SK-N-SH (cell line): ENCODE data around the gene CEACAM19. TPM values are rescaled to one million over a fixed set of nuclear protein-coding genes. Genes with fewer than 3 reads are reported as not detected.
A peak's percentile ranks its signal among the peaks of the same experiment; 100 is the strongest.

Experiments used
- CTCF ChIA-PET: fragments of 300-600, 350-600 bp; formaldehyde crosslinking; extraction: SDS; loops from one replicate; lab custom pipeline; 2021; lab: Yijun Ruan, JAX
- POLR2A ChIA-PET: fragments of 350-600 bp; sonication (Branson Sonifier 250); formaldehyde crosslinking; extraction: SDS; loops from one replicate; lab custom pipeline; 2020; ENCODE audit warnings: antibody characterized with exemption, inconsistent platforms; lab: Yijun Ruan, JAX
- DNase-seq: peaks from one replicate; pipeline ENCODE4 v3.0.0; 2012
- H2AFZ ChIP-seq: fragments of 200-600 bp; sonication (generic); 2 replicates; pipeline ENCODE4 v1.8.1; 2016; ENCODE audit warnings: antibody characterized with exemption, mild to moderate bottlenecking, low read depth
- H3F3A ChIP-seq: fragments of 200-600 bp; sonication (generic); replicated peaks from 2 replicates; pipeline ENCODE3; 2016; ENCODE audit warnings: antibody characterized with exemption, mild to moderate bottlenecking; ENCODE audit not compliant: insufficient read depth
- H3K27ac ChIP-seq, 2 experiments: fragments of 200-500 bp in 1 of 2; fragments of 200-600 bp in 1 of 2; sonication (Bioruptor generic) in 1 of 2; sonication (generic), shearing (Covaris generic) in 1 of 2; 2 replicates each; pipeline versions ENCODE4 v1.5.1 to v1.6.1; 2014 to 2016; ENCODE audit warnings: low read depth in 2 of 2, inconsistent platforms in 1 of 2, low read length in 1 of 2, mild to moderate bottlenecking in 1 of 2, mixed read lengths in 1 of 2
- H3K27me3 ChIP-seq: fragments of 200-600 bp; sonication (generic), shearing (Covaris generic); 2 replicates; pipeline ENCODE4 v1.6.1; 2016; ENCODE audit warnings: mixed run types; ENCODE audit not compliant: insufficient read depth
- H3K36me3 ChIP-seq, 2 experiments: fragments of 200-500 bp in 1 of 2; fragments of 200-600 bp in 1 of 2; sonication (Bioruptor generic) in 1 of 2; sonication (generic) in 1 of 2; replicated peaks in 1 of 2; 2 replicates each; pipeline versions ENCODE3 to v1.5.1; 2014 to 2016; ENCODE audit warnings: low read length in 1 of 2, mild to moderate bottlenecking in 1 of 2; ENCODE audit not compliant: insufficient read depth in 2 of 2, control insufficient read depth in 1 of 2
- H3K4me1 ChIP-seq, 2 experiments: fragments of 200-500 bp in 1 of 2; fragments of 200-600 bp in 1 of 2; sonication (Bioruptor generic) in 1 of 2; sonication (generic), shearing (Covaris generic) in 1 of 2; 2 replicates each; pipeline versions ENCODE4 v1.5.1 to v1.6.1; 2014 to 2016; ENCODE audit warnings: low read depth in 1 of 2, low read length in 1 of 2, mixed run types in 1 of 2; ENCODE audit not compliant: insufficient read depth in 2 of 2, control insufficient read depth in 1 of 2
- H3K4me2 ChIP-seq: fragments of 200-600 bp; sonication (generic), shearing (Covaris generic); 2 replicates; pipeline ENCODE4 v1.6.1; 2017; ENCODE audit warnings: mixed run types
- H3K4me3 ChIP-seq, 2 experiments: fragments of 200-500 bp in 1 of 2; fragments of 200-600 bp in 1 of 2; sonication (Bioruptor generic) in 1 of 2; sonication (generic), shearing (Covaris generic) in 1 of 2; 2 replicates each; pipeline versions ENCODE4 v1.5.1 to v1.8.1; 2014 to 2016; ENCODE audit warnings: low read depth in 2 of 2, inconsistent platforms in 1 of 2, low read length in 1 of 2, mild to moderate bottlenecking in 1 of 2, mixed read lengths in 1 of 2, moderate library complexity in 1 of 2
- H3K79me2 ChIP-seq: fragments of 200-600 bp; sonication (generic); 2 replicates; pipeline ENCODE4 v1.8.1; 2017; ENCODE audit warnings: mild to moderate bottlenecking; ENCODE audit not compliant: insufficient read depth
- H3K9ac ChIP-seq: fragments of 200-600 bp; sonication (generic); 2 replicates; pipeline ENCODE4 v1.6.1; 2017; ENCODE audit warnings: mixed run types
- H3K9me2 ChIP-seq: fragments of 200-600 bp; sonication (generic); 2 replicates; pipeline ENCODE4 v1.6.1; 2017; ENCODE audit warnings: mixed run types
- H3K9me3 ChIP-seq: fragments of 200-600 bp; sonication (generic); 2 replicates; pipeline ENCODE4 v1.6.1; 2017; ENCODE audit warnings: mixed run types, mild to moderate bottlenecking, moderate library complexity
- H4K20me1 ChIP-seq: fragments of 200-600 bp; sonication (generic); 2 replicates; pipeline ENCODE4 v1.6.1; 2017; ENCODE audit warnings: mild to moderate bottlenecking, mixed run types; ENCODE audit not compliant: insufficient read depth
- CHD2 ChIP-seq: fragments of 150-350 bp; IDR thresholded peaks from 2 replicates; pipeline ENCODE4 v1.6.1; 2018; ENCODE audit warnings: low read length; ENCODE audit not compliant: partially characterized antibody
- FOSL2 ChIP-seq: IDR thresholded peaks from 2 replicates; pipeline ENCODE4 v1.4.0; 2012; ENCODE audit warnings: low read depth, mild to moderate bottlenecking, moderate library complexity, borderline replicate concordance
- POLR2AphosphoS5 ChIP-seq: IDR thresholded peaks from 2 replicates; pipeline ENCODE4 v1.6.1; 2012; ENCODE audit warnings: low read depth, low read length
- RAD21 ChIP-seq: IDR thresholded peaks from 2 replicates; pipeline ENCODE4 v1.6.1; 2012; ENCODE audit warnings: mild to moderate bottlenecking, low read length
- RXRA ChIP-seq: IDR thresholded peaks from 2 replicates; pipeline ENCODE4 v1.4.0; 2012; ENCODE audit warnings: low read depth, mild to moderate bottlenecking, borderline replicate concordance
- SIN3A ChIP-seq: IDR thresholded peaks from 2 replicates; pipeline ENCODE4 v1.6.1; 2012; ENCODE audit warnings: low read depth, mild to moderate bottlenecking, low read length, moderate library complexity, borderline replicate concordance
- SMC3 ChIP-seq: IDR thresholded peaks from 2 replicates; pipeline ENCODE4 v1.6.1; 2012; ENCODE audit warnings: low read depth, low read length, improper control_type of control experiment
- TCF12 ChIP-seq: IDR thresholded peaks from 2 replicates; pipeline ENCODE4 v1.4.0; 2012
- WGBS: methylation state at CpG from one replicate; pipeline ENCODE4 v1.1.6; 2017; ENCODE audit warnings: low lambda C conversion rate; 5-methylcytosine and 5-hydroxymethylcytosine counted together
- polyA plus RNA-seq, 3 experiments: library from polyadenylated mRNA; depleted of rRNA; stranded (reverse); fragments of >200 nt; gene quantifications; 2 replicates each; pipeline ENCODE4 v1.2.3, GENCODE V29; 2012
- TF ChIP-seq, protein P1 (sequence below): fragments of 200-600 bp; sonication (generic); IDR thresholded peaks from 2 replicates; pipeline ENCODE4 v1.6.1; 2017; ENCODE audit warnings: antibody characterized with exemption, mild to moderate bottlenecking, moderate library complexity
- TF ChIP-seq, protein P2 (sequence below): fragments of 150-350 bp; IDR thresholded peaks from 2 replicates; pipeline ENCODE4 v1.6.1; 2016; ENCODE audit warnings: mild to moderate bottlenecking, low read depth, low read length

Gene CEACAM19
- polyA plus RNA-seq, 1 of the 3 experiments (the other 2 are of a cell fraction) = 2.0 TPM

DNA sequence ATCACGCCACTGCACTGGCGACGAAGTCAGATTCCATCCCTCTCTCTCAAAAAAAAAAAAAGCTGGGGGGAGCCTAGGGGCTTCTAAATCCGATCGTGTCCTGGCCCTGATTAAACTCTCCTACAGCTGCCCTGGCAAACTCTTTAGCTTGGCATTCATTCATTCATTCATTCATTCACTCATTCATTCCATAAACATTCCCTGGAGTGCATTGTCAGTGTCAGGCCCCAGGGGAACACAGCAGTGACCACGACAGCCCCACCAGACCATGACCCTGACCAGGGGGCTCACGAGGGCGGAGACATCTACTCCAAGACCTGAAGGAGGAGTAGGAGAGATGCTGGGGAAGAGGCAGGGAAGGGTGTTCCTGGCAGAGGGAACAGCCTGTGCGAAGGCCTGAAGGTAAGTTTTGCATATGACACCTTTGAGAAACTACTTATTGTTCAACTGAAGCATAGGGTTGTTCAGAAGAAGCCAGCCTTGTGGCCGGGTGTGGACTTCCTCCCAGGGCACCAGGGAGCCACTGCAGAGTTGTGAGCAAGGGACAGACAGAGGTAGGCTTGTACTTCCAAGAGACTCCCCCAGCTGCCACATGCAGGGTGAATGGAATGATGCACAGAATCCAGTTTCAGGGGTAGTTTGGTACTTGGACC, 52.1 kb downstream of the CEACAM19 start:
- Histone ChIP-seq H3K27me3 (no peaks in the 10 kb centered on the region), H2AFZ (no peak overlapping the region)
- no peak for DNase-seq

DNA sequence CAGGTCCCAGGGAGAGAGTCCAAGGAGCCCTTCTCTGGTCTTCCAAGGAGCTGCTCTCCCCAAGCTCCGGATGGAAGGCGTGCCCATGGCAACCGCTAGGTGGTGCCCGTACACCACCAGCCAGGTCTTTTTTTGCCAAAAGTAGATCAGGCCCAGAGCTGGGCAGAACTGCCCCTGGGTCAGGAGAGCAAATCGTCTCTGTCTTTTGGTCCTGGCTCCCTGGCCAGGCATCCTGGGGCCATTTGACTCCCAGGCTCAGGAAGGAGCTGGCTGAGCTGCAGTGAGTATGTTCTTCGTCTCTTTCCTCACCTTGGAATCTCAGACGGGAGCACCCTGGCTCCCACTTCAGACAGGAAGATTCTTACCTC, 52.7 kb downstream of the CEACAM19 start:
- TF ChIP-seq FOSL2 = no peak
- TF ChIP-seq, protein P1, sequence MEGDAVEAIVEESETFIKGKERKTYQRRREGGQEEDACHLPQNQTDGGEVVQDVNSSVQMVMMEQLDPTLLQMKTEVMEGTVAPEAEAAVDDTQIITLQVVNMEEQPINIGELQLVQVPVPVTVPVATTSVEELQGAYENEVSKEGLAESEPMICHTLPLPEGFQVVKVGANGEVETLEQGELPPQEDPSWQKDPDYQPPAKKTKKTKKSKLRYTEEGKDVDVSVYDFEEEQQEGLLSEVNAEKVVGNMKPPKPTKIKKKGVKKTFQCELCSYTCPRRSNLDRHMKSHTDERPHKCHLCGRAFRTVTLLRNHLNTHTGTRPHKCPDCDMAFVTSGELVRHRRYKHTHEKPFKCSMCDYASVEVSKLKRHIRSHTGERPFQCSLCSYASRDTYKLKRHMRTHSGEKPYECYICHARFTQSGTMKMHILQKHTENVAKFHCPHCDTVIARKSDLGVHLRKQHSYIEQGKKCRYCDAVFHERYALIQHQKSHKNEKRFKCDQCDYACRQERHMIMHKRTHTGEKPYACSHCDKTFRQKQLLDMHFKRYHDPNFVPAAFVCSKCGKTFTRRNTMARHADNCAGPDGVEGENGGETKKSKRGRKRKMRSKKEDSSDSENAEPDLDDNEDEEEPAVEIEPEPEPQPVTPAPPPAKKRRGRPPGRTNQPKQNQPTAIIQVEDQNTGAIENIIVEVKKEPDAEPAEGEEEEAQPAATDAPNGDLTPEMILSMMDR = peak; percentile 96
- TF ChIP-seq RAD21 = peak; percentile 97
- peak; percentile 98 for TF ChIP-seq SMC3
- POLR2A ChIA-PET = interaction anchor here (0.7 kb wide), 1 partner anchor 47 kb away, joined by 3 read pairs; no protein-coding TSS in a partner anchor
- no peak overlapping the region for H3K9ac ChIP-seq

More for the DNA sequence above, 52.1 kb downstream of the CEACAM19 start:
- Histone ChIP-seq H3K4me3 (no peak overlapping the region; a peak in 1 of 4 replicates), H3K36me3 (no peaks in the 10 kb centered on the region), H3K9ac (no peak overlapping the region), H3F3A (peaks cover under 1% of the 10 kb centered on the region), H3K79me2 (no peaks in the 10 kb centered on the region), H4K20me1 (no peaks in the 10 kb centered on the region), H3K9me2 (no peaks in the 10 kb centered on the region), H3K4me1 (peaks cover 0 to 16% of the 10 kb centered on the region in 2 experiments; a peak in 3 of 4 replicates), H3K9me3 (no peaks in the 10 kb centered on the region), H3K27ac (no peak overlapping the region), H3K4me2 (no peak overlapping the region)
- POLR2A ChIA-PET = interaction anchor here (0.7 kb wide), 1 partner anchor 48 kb away, joined by 3 read pairs; no protein-coding TSS in a partner anchor
- TF ChIP-seq SIN3A = no peak
- no peak for TF ChIP-seq TCF12
- TF ChIP-seq, protein P2, sequence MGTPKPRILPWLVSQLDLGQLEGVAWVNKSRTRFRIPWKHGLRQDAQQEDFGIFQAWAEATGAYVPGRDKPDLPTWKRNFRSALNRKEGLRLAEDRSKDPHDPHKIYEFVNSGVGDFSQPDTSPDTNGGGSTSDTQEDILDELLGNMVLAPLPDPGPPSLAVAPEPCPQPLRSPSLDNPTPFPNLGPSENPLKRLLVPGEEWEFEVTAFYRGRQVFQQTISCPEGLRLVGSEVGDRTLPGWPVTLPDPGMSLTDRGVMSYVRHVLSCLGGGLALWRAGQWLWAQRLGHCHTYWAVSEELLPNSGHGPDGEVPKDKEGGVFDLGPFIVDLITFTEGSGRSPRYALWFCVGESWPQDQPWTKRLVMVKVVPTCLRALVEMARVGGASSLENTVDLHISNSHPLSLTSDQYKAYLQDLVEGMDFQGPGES = no peak
- no peak for TF ChIP-seq CHD2
- TF ChIP-seq RXRA = no peak
- TF ChIP-seq POLR2AphosphoS5 = no peak
- CTCF ChIA-PET = interaction anchor here (0.6 to 21.3 kb wide), 52 partner anchors 10 to 614 kb away, joined by 3 to 598 read pairs (median 6); partner anchors contain the start of genes BCAM, BCL3, CBLC and CEACAM16
- 55% methylated on average over 10 of the region's 10 CpGs for WGBS

More for the DNA sequence above, 52.7 kb downstream of the CEACAM19 start:
- CTCF ChIA-PET = interaction anchor here (0.6 to 21.3 kb wide), 52 partner anchors 9 to 613 kb away, joined by 3 to 598 read pairs (median 6); partner anchors contain the start of genes BCAM, BCL3, CBLC and CEACAM16
- Histone ChIP-seq H3K27me3 (no peaks in the 10 kb centered on the region), H3K9me3 (no peaks in the 10 kb centered on the region), H4K20me1 (no peaks in the 10 kb centered on the region), H3K79me2 (no peaks in the 10 kb centered on the region), H3K27ac (no peak overlapping the region), H3K36me3 (no peaks in the 10 kb centered on the region), H3K4me1 (peaks cover 0 to 11% of the 10 kb centered on the region in 2 experiments; a peak in 3 of 4 replicates), H3K4me3 (no peak overlapping the region; a peak in 1 of 4 replicates), H3K4me2 (0 out of 2 replicates have a peak overlapping the region, but pooled peaks have one; percentile 42), H2AFZ (0 out of 2 replicates have a peak overlapping the region, but pooled peaks have one; percentile 64), H3F3A (no peaks in the 10 kb centered on the region), H3K9me2 (no peaks in the 10 kb centered on the region)
- peak; percentile 87 for DNase-seq
- 9% methylated on average over 7 of the region's 7 CpGs for WGBS
